Adrenal gland (tissue), 12 donors: Measurements from ENCODE around the gene GMPR2. TPM values are rescaled to one million over a fixed set of nuclear protein-coding genes. Genes with fewer than 3 reads are reported as not detected.

Source experiments
- DNase-seq, 7 donors: peaks; one replicate each; pipeline ENCODE4 v3.0.0-alpha.2; 2019 to 2020
- H3K27ac ChIP-seq, 5 donors: fragments of 200-600 bp; sonication (generic) in 4 of 5; 1 replicate in 3 of 5; 2 replicates in 2 of 5; pipeline versions ENCODE4 v1.5.1 to v1.8.0; 2016 to 2020; ENCODE audit warnings: mild to moderate bottlenecking in 1 of 5
- H3K27me3 ChIP-seq: fragments of 200-600 bp; 2 replicates; pipeline ENCODE4 v1.8.0; 2021
- H3K36me3 ChIP-seq, 2 donors: fragments of 200-600 bp; replicated peaks in 1 of 2; 1 replicate in 1 of 2; 2 replicates in 1 of 2; pipeline versions ENCODE4 v1.5.1 to v1.8.0; 2018 to 2022
- H3K4me1 ChIP-seq, 2 donors: fragments of 200-600 bp; replicated peaks in 1 of 2; 1 replicate in 1 of 2; 2 replicates in 1 of 2; pipeline versions ENCODE4 v1.5.1 to v1.8.0; 2018 to 2021
- H3K4me3 ChIP-seq, 4 donors: fragments of 200-600 bp; sonication (generic) in 3 of 4; one replicate each; pipeline ENCODE4 v1.5.1; 2016 to 2018
- H3K9me3 ChIP-seq, 3 donors: fragments of 200-600 bp; sonication (generic) in 1 of 3; replicated peaks in 1 of 3; 1 replicate in 2 of 3; 2 replicates in 1 of 3; pipeline versions ENCODE4 v1.5.1 to v1.8.0; 2016 to 2021
- POLR2A ChIP-seq, 2 donors: fragments of 450-650 bp; IDR thresholded peaks; one replicate each; pipeline ENCODE4 v1.6.1; 2017; ENCODE audit warnings: antibody characterized with exemption in 2 of 2, mild to moderate bottlenecking in 2 of 2, moderate library complexity in 1 of 2
- WGBS, 4 donors: extraction: QIAGEN DNeasy Blood & Tissue Kit in 2 of 4; methylation state at CpG; one replicate each; pipeline versions ENCODE4 v1.1.5 to v1.1.7; 2013 to 2017; 5-methylcytosine and 5-hydroxymethylcytosine counted together
- intact Hi-C, 2 donors: fragments of 100-400 bp; cut with DNase I; formaldehyde crosslinking; loops; one replicate each; pipeline versions ENCODE4 v1.14.1 to v1.15.0; 2022 to 2023
- polyA plus RNA-seq, 3 donors: library from polyadenylated mRNA; stranded (reverse); fragments of 200-250 nt in 2 of 3; fragments of 350-450 nt in 1 of 3; fragmentation: Illumina TruSeq in 1 of 3; extraction: RNeasy Lipid Tissue Mini Kit (QIAGEN cat#74804) in 1 of 3; gene quantifications; one replicate each; pipeline ENCODE4 v1.2.3, GENCODE V29; 2013 to 2014
- total RNA-seq, 9 donors: library from RNA; depleted of rRNA in 4 of 9; stranded (reverse); fragments of >200 nt in 4 of 9; fragments of 120-200 nt in 1 of 9; fragmentation: NEBNext Ultra II Directional in 1 of 9; extraction: Animal tissue kit (Norgen Biotek cat#: 25700) in 1 of 9; gene quantifications; one replicate each; pipeline versions ENCODE4 v1.1.0 to v1.2.4, GENCODE V29; 2013 to 2023
- TF ChIP-seq, protein P1 (sequence below), 6 experiments: fragments of 450-650 bp in 4 of 6; fragments of 200-600 bp in 2 of 6; sonication (generic) in 1 of 6; IDR thresholded peaks; 1 replicate in 5 of 6; 2 replicates in 1 of 6; pipeline versions ENCODE4 v1.5.1 to v1.8.0; 2016 to 2021; ENCODE audit warnings: antibody characterized with exemption in 6 of 6, mild to moderate bottlenecking in 2 of 6, moderate library complexity in 1 of 6
- donor health status: healthy with polysubstance abuse.
- donor health status: Bipolar disorder and iron deficiency.
- donor health status: DM: yes; HTN: yes; CAD: no.
- donor health status: DM: no; HTN: no; CAD: no.
- donor health status: DM: no; HTN: no; CAD: no.
- donor health status: DM: yes; HTN: yes; CAD: no.

GMPR2 gene
- total and polyA plus RNA-seq, 12 donors: 70.6 to 188 (median 124) TPM

DNA sequence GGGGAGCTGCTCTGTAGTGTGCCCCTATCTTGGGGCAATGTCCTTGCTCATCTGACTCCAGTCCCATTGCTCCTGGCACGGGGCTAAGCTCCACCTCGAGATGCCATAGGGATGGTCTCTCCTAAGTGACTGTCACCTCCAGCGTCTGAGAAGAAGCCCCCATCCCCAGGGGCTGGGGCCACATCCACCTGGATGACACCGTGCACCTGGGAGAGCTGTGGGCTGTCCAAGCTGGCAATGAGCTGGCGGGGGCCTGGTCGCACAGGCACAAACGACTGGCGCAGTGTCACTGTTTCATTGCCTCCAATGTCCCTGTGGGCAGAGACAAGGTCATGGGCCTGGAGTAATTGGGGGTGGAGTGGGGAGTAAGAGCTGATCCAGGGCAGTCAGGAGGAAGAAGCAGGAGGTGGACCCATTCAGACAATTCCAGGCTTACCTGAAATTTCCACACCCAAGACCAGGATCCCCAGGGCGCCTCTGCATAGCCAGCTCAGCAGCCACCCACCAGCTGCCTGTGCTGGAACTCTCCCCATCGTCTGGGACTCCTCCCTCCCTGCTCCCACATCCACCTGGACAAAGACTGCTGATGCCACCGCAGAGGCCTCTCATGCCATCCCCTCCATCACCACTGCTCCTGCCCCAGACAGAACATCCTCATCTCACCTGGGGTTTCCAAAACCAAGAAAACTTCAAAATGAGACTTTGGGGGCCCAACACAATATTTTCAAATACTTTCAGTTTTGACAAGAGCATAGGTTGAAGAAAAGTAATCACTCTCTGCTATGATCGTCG, 16.7 kb downstream of the GMPR2 start:
- Histone ChIP-seq H3K27me3 (no peaks in the 10 kb centered on the region), H3K9me3 (no peaks in the 10 kb centered on the region), H3K4me3 (no peak overlapping the region), H3K27ac (no peak overlapping the region), H3K36me3 (no peaks in the 10 kb centered on the region), H3K4me1 (no peaks in the 10 kb centered on the region)
- DNase-seq: no peak
- no peak for TF ChIP-seq POLR2A (IDR thresholded peaks at IDR 0.05)
- TF ChIP-seq, protein P1, sequence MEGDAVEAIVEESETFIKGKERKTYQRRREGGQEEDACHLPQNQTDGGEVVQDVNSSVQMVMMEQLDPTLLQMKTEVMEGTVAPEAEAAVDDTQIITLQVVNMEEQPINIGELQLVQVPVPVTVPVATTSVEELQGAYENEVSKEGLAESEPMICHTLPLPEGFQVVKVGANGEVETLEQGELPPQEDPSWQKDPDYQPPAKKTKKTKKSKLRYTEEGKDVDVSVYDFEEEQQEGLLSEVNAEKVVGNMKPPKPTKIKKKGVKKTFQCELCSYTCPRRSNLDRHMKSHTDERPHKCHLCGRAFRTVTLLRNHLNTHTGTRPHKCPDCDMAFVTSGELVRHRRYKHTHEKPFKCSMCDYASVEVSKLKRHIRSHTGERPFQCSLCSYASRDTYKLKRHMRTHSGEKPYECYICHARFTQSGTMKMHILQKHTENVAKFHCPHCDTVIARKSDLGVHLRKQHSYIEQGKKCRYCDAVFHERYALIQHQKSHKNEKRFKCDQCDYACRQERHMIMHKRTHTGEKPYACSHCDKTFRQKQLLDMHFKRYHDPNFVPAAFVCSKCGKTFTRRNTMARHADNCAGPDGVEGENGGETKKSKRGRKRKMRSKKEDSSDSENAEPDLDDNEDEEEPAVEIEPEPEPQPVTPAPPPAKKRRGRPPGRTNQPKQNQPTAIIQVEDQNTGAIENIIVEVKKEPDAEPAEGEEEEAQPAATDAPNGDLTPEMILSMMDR (IDR thresholded peaks at IDR 0.05): no peak
- WGBS, 4 donors: 64 to 76% (median 71%) methylated on average over 10 to 13 of the region's 13 CpGs
- intact Hi-C loops: loop anchor here in 1 of 2 donors (10.0 kb wide), 1 partner anchor 55 kb away; the partner anchor contains the start of gene CIDEB

DNA sequence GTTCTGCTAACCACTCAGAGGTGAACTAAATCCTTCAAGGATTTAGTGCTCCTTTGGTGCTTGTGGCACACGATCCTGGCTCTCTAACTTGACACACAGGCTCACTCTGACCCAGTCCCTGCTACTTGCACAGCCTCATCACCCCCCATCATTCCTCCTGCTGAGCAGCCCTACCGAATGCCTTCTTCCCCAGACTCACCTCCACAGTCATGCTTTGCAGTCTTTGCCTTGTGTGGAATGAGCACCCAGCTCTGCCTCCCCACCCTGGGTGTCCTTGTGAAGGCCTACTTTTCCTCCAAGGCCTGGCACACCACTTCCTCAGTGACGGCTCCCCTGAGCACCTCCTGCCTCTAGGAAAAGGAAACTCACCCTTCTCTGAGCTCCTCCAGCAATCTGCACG, 17.6 kb downstream of the GMPR2 start:
- H3K4me1 ChIP-seq: no peaks in the 10 kb centered on the region
- H3K27ac ChIP-seq: no peak overlapping the region
- H3K9me3 ChIP-seq: no peaks in the 10 kb centered on the region
- no peaks in the 10 kb centered on the region for H3K27me3 ChIP-seq
- H3K4me3 ChIP-seq: no peak overlapping the region
- intact Hi-C loops: no loop called here
- H3K36me3 ChIP-seq: no peaks in the 10 kb centered on the region
- DNase-seq: no peak
- TF ChIP-seq, protein P1 (IDR thresholded peaks at IDR 0.05): no peak
- no peak for TF ChIP-seq POLR2A (IDR thresholded peaks at IDR 0.05)
- WGBS, 4 donors: 57 to 72% (median 62%) methylated on average over 4 of the region's 4 CpGs

DNA sequence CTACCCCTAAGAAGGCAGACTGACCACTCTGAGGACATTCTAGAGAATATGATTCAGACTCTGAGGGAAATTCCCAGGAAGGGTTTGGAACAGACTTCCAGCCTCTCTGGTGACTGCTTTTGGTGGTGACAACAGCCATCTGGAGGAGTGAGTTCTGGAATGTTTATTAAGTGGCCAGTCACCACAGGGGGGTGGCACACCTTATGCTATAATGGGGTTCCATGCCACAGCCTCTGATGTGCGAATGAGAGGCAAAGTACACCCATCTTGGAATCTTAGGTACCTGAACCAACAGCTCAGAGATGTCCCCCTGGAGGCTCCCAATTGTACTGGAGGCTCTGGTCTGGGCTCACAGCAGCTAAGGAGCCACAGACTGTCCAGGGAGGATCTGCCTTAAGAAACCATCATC, 19.2 kb downstream of the GMPR2 start:
- H3K9me3 ChIP-seq: no peaks in the 10 kb centered on the region
- no peaks in the 10 kb centered on the region for H3K27me3 ChIP-seq
- intact Hi-C loops: no loop called here
- no peak for DNase-seq
- no peak overlapping the region for H3K27ac ChIP-seq
- H3K4me1 ChIP-seq: no peaks in the 10 kb centered on the region
- 91 to 100% (median 98%) methylated on average over 1 of the region's 1 CpG for WGBS, 4 donors
- no peak overlapping the region for H3K4me3 ChIP-seq
- H3K36me3 ChIP-seq: no peaks in the 10 kb centered on the region
- no peak for TF ChIP-seq POLR2A (IDR thresholded peaks at IDR 0.05)
- TF ChIP-seq, protein P1 (IDR thresholded peaks at IDR 0.05): no peak

DNA sequence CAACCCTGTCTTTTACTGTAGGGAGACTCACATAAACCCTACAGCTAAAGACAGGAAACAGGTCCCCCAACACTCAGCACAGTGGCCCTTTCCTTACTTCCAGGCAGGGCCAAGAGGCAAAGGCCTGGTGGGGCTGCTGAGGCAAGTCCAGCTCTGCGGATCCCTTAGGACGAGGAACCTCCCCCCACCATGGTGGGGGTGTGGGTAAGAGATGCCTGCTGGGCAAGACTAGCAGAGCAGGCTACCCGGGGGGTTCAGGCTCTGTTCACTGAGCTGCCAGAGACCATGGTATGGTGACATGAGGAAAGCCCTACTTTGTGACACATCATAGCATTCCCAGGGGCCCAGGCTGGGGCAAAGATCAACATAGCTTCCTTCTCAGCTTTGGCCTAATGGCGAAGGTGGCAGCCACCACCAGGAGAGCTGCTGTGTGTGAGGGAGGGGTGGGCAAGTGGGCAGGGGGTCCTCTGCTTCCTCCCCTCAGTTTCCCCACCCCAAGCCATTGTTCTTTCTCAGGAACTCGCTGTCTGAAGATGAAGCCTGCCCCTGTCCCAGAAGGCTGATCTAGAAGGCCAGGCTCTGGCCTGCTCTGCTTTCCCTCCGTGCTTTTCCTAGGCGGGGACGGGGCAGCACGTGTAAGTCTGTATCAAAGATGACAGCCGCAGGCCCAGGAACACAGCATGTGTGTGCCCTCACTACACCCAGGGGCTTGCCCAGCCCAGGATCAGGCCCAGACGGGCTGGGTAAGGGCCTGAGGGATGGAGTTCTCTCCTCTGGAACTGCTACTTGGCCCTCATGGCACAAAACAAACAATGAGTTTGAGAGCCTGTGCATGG, 19.8 kb downstream of the GMPR2 start:
- Histone ChIP-seq H3K27me3 (no peaks in the 10 kb centered on the region), H3K36me3 (no peaks in the 10 kb centered on the region), H3K4me1 (no peaks in the 10 kb centered on the region), H3K27ac (no peak overlapping the region), H3K9me3 (no peaks in the 10 kb centered on the region), H3K4me3 (no peak overlapping the region)
- intact Hi-C loops: no loop called here
- no peak for DNase-seq
- 80 to 84% (median 83%) methylated on average over 8 to 11 of the region's 11 CpGs for WGBS, 4 donors
- TF ChIP-seq POLR2A (IDR thresholded peaks at IDR 0.05): no peak
- TF ChIP-seq, protein P1 (IDR thresholded peaks at IDR 0.05): no peak
